H1 (cell line): ENCODE results near the gene GFOD1. TPM values are rescaled to one million over a fixed set of nuclear protein-coding genes. Genes with fewer than 3 reads are reported as not detected.

Experiments used
- CTCF ChIA-PET: fragments of 300-600 bp; sonication (Branson Sonifier 250); formaldehyde crosslinking; loops from one replicate; lab custom pipeline; 2021; ENCODE audit not compliant: partially characterized antibody; lab: Charles Lee
- POLR2A ChIA-PET: fragments of 300-600 bp; sonication (Branson Sonifier 250); formaldehyde crosslinking; loops from one replicate; lab custom pipeline; 2021; ENCODE audit warnings: inconsistent platforms; ENCODE audit not compliant: partially characterized antibody; lab: Charles Lee
- DNase-seq, 2 experiments: peaks; one replicate each; pipeline versions ENCODE4 v3.0.0 to v3.0.0-alpha.2; 2010 to 2022; ENCODE audit warnings: low spot score in 2 of 2, low read depth in 1 of 2, mixed read lengths in 1 of 2
- FAIRE-seq: peaks from 2 replicates; lab custom pipeline; 2011; peaks lifted over from hg19 to GRCh38; lab: Jason Lieb, UNC
- H2AFZ ChIP-seq: 2 replicates; pipeline ENCODE4 v1.8.1; 2012; ENCODE audit warnings: low read length, inconsistent platforms
- H2AK5ac ChIP-seq: 2 replicates; pipeline ENCODE4 v1.6.1; 2013; ENCODE audit warnings: low read depth, low read length
- H2BK120ac ChIP-seq: replicated peaks from 2 replicates; pipeline ENCODE3; 2013; ENCODE audit warnings: low read depth, low read length, inconsistent platforms
- H2BK12ac ChIP-seq: 2 replicates; pipeline ENCODE4 v1.6.1; 2013; ENCODE audit warnings: low read depth, low read length
- H2BK15ac ChIP-seq: 2 replicates; pipeline ENCODE4 v1.6.1; 2013; ENCODE audit warnings: low read length
- H2BK20ac ChIP-seq: 2 replicates; pipeline ENCODE4 v1.6.1; 2013; ENCODE audit warnings: low read length
- H2BK5ac ChIP-seq: 2 replicates; pipeline ENCODE4 v1.6.1; 2013; ENCODE audit warnings: low read depth, low read length
- H3K14ac ChIP-seq: 2 replicates; pipeline ENCODE4 v1.6.1; 2013; ENCODE audit warnings: inconsistent platforms; ENCODE audit not compliant: insufficient read length
- H3K18ac ChIP-seq: 2 replicates; pipeline ENCODE4 v1.6.1; 2013; ENCODE audit warnings: low read length; ENCODE audit errors: extremely low read depth
- H3K23ac ChIP-seq: 2 replicates; pipeline ENCODE4 v1.6.1; 2013; ENCODE audit warnings: inconsistent platforms; ENCODE audit not compliant: insufficient read length
- H3K23me2 ChIP-seq: 2 replicates; pipeline ENCODE4 v1.6.1; 2013; ENCODE audit warnings: low read depth, low read length
- H3K27ac ChIP-seq: 2 replicates; pipeline ENCODE4 v1.6.1; 2011; ENCODE audit warnings: low read depth, low read length, inconsistent platforms
- H3K27me3 ChIP-seq, 4 experiments: replicated peaks in 1 of 4; 1 replicate in 1 of 4; 2 replicates in 3 of 4; pipeline versions ENCODE4 v1.6.1 to v1.8.1; 2011 to 2013; ENCODE audit warnings: low read length in 3 of 4, mild to moderate bottlenecking in 3 of 4, inconsistent platforms in 2 of 4, mixed read lengths in 2 of 4, moderate library complexity in 1 of 4; ENCODE audit not compliant: control insufficient read depth in 3 of 4, insufficient read depth in 3 of 4; ENCODE audit errors: extremely low read depth in 1 of 4
- H3K36me3 ChIP-seq, 4 experiments: 2 replicates each; pipeline versions ENCODE4 v1.6.1 to v1.8.1; 2011 to 2013; ENCODE audit warnings: mild to moderate bottlenecking in 4 of 4, low read length in 3 of 4, moderate library complexity in 2 of 4, control low read depth in 1 of 4, inconsistent platforms in 1 of 4; ENCODE audit not compliant: insufficient read depth in 4 of 4, control insufficient read depth in 2 of 4
- H3K4ac ChIP-seq: replicated peaks from 2 replicates; pipeline ENCODE3; 2013; ENCODE audit warnings: low read length, low read depth, mixed read lengths, inconsistent platforms; ENCODE audit not compliant: insufficient read length
- H3K4me1 ChIP-seq, 4 experiments: replicated peaks in 1 of 4; 1 replicate in 1 of 4; 2 replicates in 3 of 4; pipeline versions ENCODE4 v1.6.1 to v1.8.1; 2011 to 2013; ENCODE audit warnings: low read length in 3 of 4, inconsistent platforms in 2 of 4, mixed read lengths in 1 of 4; ENCODE audit not compliant: insufficient read depth in 4 of 4, control insufficient read depth in 3 of 4
- H3K4me2 ChIP-seq, 2 experiments: 2 replicates each; pipeline versions ENCODE4 v1.6.1 to v1.8.1; 2011 to 2013; ENCODE audit warnings: low read depth in 2 of 2, low read length in 2 of 2, control low read depth in 1 of 2, inconsistent platforms in 1 of 2, mild to moderate bottlenecking in 1 of 2; ENCODE audit not compliant: insufficient read depth in 1 of 2
- H3K4me3 ChIP-seq, 4 experiments: fragments of 200-600, 300-600 bp in 1 of 4; sonication (generic), shearing (Covaris generic), sonication (Bioruptor Twin) in 1 of 4; 2 replicates each; pipeline versions ENCODE4 v1.5.1 to v1.8.1; 2011 to 2016; ENCODE audit warnings: low read length in 4 of 4, low read depth in 3 of 4, control low read depth in 2 of 4, inconsistent platforms in 2 of 4, mild to moderate bottlenecking in 2 of 4, mixed read lengths in 1 of 4, moderate library complexity in 1 of 4; ENCODE audit not compliant: insufficient read depth in 2 of 4; ENCODE audit errors: extremely low read depth in 1 of 4
- H3K56ac ChIP-seq: replicated peaks from 2 replicates; pipeline ENCODE3; 2013; ENCODE audit warnings: low read depth, mild to moderate bottlenecking, mixed read lengths, low read length, inconsistent platforms; ENCODE audit not compliant: insufficient read length
- H3K79me1 ChIP-seq: 2 replicates; pipeline ENCODE4 v1.6.1; 2013; ENCODE audit warnings: low read depth, low read length, control low read depth
- H3K79me2 ChIP-seq, 2 experiments: 2 replicates each; pipeline versions ENCODE4 v1.6.1 to v1.8.1; 2012 to 2013; ENCODE audit warnings: low read length in 2 of 2, mild to moderate bottlenecking in 2 of 2, inconsistent platforms in 1 of 2; ENCODE audit not compliant: insufficient read depth in 2 of 2, control insufficient read depth in 1 of 2
- H3K9ac ChIP-seq, 4 experiments: replicated peaks in 1 of 4; 1 replicate in 1 of 4; 2 replicates in 3 of 4; pipeline versions ENCODE4 v1.6.1 to v1.8.1; 2011 to 2013; ENCODE audit warnings: low read depth in 3 of 4, low read length in 3 of 4, control low read depth in 2 of 4, mild to moderate bottlenecking in 2 of 4, moderate library complexity in 2 of 4, inconsistent platforms in 1 of 4; ENCODE audit errors: extremely low read depth in 1 of 4
- H3K9me3 ChIP-seq, 2 experiments: 2 replicates each; pipeline versions ENCODE4 v1.6.1 to v1.8.1; 2012 to 2013; ENCODE audit warnings: mild to moderate bottlenecking in 2 of 2, moderate library complexity in 2 of 2, control low read depth in 1 of 2, inconsistent platforms in 1 of 2, low read depth in 1 of 2, low read length in 1 of 2, mixed read lengths in 1 of 2; ENCODE audit not compliant: insufficient read depth in 2 of 2
- H4K20me1 ChIP-seq, 2 experiments: replicated peaks in 1 of 2; 2 replicates each; pipeline versions ENCODE3 to v1.8.1; 2011 to 2013; ENCODE audit warnings: inconsistent platforms in 2 of 2, low read length in 2 of 2, mild to moderate bottlenecking in 1 of 2; ENCODE audit not compliant: insufficient read depth in 2 of 2, control insufficient read depth in 1 of 2
- H4K5ac ChIP-seq: 2 replicates; pipeline ENCODE4 v1.6.1; 2013; ENCODE audit warnings: low read length, low read depth, mixed read lengths, inconsistent platforms; ENCODE audit not compliant: insufficient read length
- H4K8ac ChIP-seq: 2 replicates; pipeline ENCODE4 v1.8.0; 2013; ENCODE audit warnings: mild to moderate bottlenecking, moderate library complexity, low read length, inconsistent platforms; ENCODE audit not compliant: insufficient read depth; ENCODE audit errors: extremely low read depth
- H4K91ac ChIP-seq: replicated peaks from 2 replicates; pipeline ENCODE3; 2013; ENCODE audit warnings: low read length, mixed read lengths, inconsistent platforms; ENCODE audit not compliant: insufficient read length
- WGBS, 2 experiments: shearing (Covaris generic) in 1 of 2; methylation state at CpG; one replicate each; pipeline versions ENCODE4 v1.1.6 to v1.1.7; 2013 to 2015; ENCODE audit warnings: low lambda C conversion rate in 2 of 2, mixed read lengths in 2 of 2, inconsistent platforms in 1 of 2, low coverage in 1 of 2, missing lambda C conversion rate in 1 of 2; ENCODE audit not compliant: insufficient replicate concordance in 2 of 2, insufficient coverage in 1 of 2, insufficient read length in 1 of 2; ENCODE audit errors: extremely low coverage in 1 of 2, missing lambda C conversion rate in 1 of 2; 5-methylcytosine and 5-hydroxymethylcytosine counted together
- polyA plus RNA-seq, 7 experiments: library from polyadenylated mRNA; depleted of rRNA in 3 of 7; stranded (reverse) in 5 of 7; unstranded in 2 of 7; fragments of >200 nt in 5 of 7; fragments of 200-250 nt in 2 of 7; gene quantifications; 1 replicate in 5 of 7; 2 replicates in 1 of 7; 4 replicates in 1 of 7; pipeline versions ENCODE4 v1.2.1 to v1.2.3, GENCODE V29; 2011 to 2013; ENCODE audit warnings: missing spikeins in 2 of 7, mixed read lengths in 2 of 7
- total RNA-seq: library from RNA; stranded (reverse); fragmentation: NEBNext Ultra II Directional; extraction: Animal tissue kit (Norgen Biotek cat#: 25700); gene quantifications from 2 replicates; pipeline ENCODE4 v1.2.1, GENCODE V29; 2021

Gene GFOD1
- total and polyA plus RNA-seq, 2 of the 8 experiments (the other 6 are each of a cell fraction or from before 2014, with no cell fraction given), result 2.5 to 8.8 TPM

DNA sequence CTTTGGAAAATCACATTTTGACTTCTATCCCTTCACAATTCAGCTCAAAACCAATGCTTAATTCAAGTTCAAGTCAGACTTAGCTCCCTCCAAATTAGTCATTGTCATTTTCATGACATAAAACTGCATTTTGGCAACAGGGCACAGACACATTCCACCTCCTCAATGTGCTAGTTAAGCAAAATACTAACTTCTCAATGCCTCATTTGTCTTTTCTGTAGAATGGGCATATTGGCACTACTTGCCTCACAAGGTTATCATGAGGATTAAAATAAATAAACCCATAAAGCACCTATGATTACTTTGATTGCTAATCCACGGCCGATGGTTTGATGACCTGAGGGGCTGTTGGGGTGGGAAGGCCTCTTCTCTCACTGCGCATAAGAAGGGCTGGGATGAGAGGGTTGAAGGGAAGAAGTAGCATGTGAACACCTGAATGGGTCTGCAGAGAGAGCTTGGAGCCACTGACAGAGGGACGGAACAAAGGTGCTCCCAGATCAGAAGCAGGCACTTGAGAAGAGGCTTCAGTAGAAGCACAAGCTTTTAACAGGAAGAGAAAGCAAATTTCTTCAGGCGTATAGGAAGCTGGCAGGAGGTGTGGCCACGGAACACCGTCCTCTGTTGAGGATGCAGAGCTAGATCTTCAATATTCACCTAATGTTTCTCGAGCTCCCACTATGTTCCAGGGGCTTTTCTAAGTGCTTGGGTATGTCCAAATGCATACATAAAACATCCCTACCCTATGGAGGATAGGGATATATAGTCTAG, 147.4 kb downstream of the GFOD1 start:
- ChIA-PET POLR2A (interaction anchor here (0.6 to 0.7 kb wide), 2 partner anchors 74 to 202 kb away, joined by 3 read pairs; no protein-coding TSS in a partner anchor), CTCF (interaction anchor here (0.7 to 3.7 kb wide), 9 partner anchors 9 to 275 kb away, joined by 3 to 16 read pairs (median 4); partner anchors contain the start of gene NOL7)
- Histone ChIP-seq H3K4ac (no peak overlapping the region), H3K23ac (no peak overlapping the region), H4K91ac (no peak overlapping the region), H3K79me2 (no peaks in the 10 kb centered on the region), H2BK120ac (no peak overlapping the region), H3K18ac (no peak overlapping the region), H2BK15ac (no peak overlapping the region), H3K9ac (no peak overlapping the region), H3K4me3 (no peak overlapping the region), H2AFZ (no peak overlapping the region), H2BK5ac (no peak overlapping the region), H4K8ac (no peak overlapping the region), H3K79me1 (no peaks in the 10 kb centered on the region), H2BK12ac (no peak overlapping the region), H3K27me3 (no peaks in the 10 kb centered on the region; a peak in 1 of 7 replicates), H4K5ac (no peak overlapping the region), H4K20me1 (no peaks in the 10 kb centered on the region), H3K4me1 (peaks cover 0 to 2% (median 0%) of the 10 kb centered on the region in 4 experiments; a peak in 1 of 7 replicates), H3K36me3 (no peaks in the 10 kb centered on the region), H3K4me2 (no peak overlapping the region), H3K23me2 (no peaks in the 10 kb centered on the region), H3K56ac (no peak overlapping the region), H3K9me3 (no peaks in the 10 kb centered on the region), H2BK20ac (no peak overlapping the region), H3K14ac (no peak overlapping the region), H3K27ac (no peak overlapping the region), H2AK5ac (no peak overlapping the region)
- no peak for FAIRE-seq
- DNase-seq, result no peak
- 92% methylated on average over 8 of the region's 8 CpGs; no CpG with 5 or more reads in 1 of the 2 experiments for WGBS, 2 experiments
